ENCODE results near the gene DRG2.

- no peak for TF ChIP-seq POLR2A (IDR thresholded peaks at IDR 0.05; ENCODE audit: low read length)
- TF ChIP-seq GATA1 (IDR thresholded peaks at IDR 0.05; ENCODE audit: low read depth, low read length) = no peak
These were observed 31.5 kb upstream of the DRG2 start for GRCh38 chr17:18056214-18056613.

Data from erythroblast (primary cell).